ES-I3 (cell line): ENCODE data around the gene TRAPPC10.
"Not testable (repeated sequence)": the region's sequence is repeated elsewhere in the genome, so short reads cannot be mapped to it uniquely, and the experiment has no call there.

Experiments
- H3K36me3 ChIP-seq: 2 replicates; pipeline ENCODE4 v1.6.1; 2013; ENCODE audit warnings: mild to moderate bottlenecking, low read length, control low read depth, moderate library complexity; ENCODE audit not compliant: insufficient read depth
- H3K4me1 ChIP-seq: 2 replicates; pipeline ENCODE4 v1.6.1; 2013; ENCODE audit warnings: mild to moderate bottlenecking, control low read depth, low read length; ENCODE audit not compliant: insufficient read depth
- H3K9ac ChIP-seq: 2 replicates; pipeline ENCODE4 v1.6.1; 2013; ENCODE audit warnings: low read depth, mild to moderate bottlenecking, low read length, moderate library complexity
- H3K9me3 ChIP-seq: 2 replicates; pipeline ENCODE4 v1.6.1; 2013; ENCODE audit warnings: mild to moderate bottlenecking, low read length, moderate library complexity; ENCODE audit not compliant: control insufficient read depth, insufficient read depth

The TRAPPC10 gene

GRCh38 chr21:44150255-44150654 is 138.1 kb downstream of the TRAPPC10 start:
- H3K9me3 ChIP-seq, H3K36me3 ChIP-seq, H3K9ac ChIP-seq, H3K4me1 ChIP-seq: not testable (repeated sequence)

DNA sequence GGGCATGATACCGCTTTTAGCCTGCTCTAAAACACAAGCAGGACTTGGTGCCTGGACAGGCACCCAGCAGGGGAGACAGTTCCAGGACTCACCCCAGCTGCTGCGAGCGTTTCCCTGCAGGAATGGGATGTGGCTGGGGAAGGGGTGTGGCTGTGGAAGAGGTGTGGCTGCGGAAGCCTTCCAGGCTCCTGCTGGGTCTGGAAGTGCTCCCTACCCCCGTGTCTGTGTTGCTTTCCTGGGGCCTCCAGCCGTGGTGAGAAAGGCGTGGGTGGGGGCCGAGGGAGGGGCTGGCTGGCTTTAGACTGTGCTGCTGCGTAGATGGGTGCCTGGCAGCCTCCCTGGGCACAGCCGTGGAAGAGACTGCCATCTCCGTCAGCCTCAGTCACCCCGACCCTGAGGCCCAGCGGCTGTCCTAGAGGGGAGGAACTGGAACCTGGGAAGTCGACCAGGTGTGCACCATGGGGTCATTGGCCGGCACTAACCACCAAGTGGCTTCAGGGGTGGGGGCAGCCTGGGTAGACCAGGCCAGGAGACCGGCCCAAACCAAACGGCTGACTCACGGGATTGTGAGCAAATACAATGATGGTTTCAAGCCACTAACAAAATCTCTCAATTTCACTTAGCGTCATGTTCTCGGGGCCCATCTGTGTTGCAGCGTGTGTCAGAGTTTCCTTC is 141.2 kb downstream of the TRAPPC10 start:
- H3K4me1 ChIP-seq, H3K9ac ChIP-seq, H3K9me3 ChIP-seq, H3K36me3 ChIP-seq: not testable (repeated sequence)

GRCh38 chr21:44153889-44154228 is 141.8 kb downstream of the TRAPPC10 start:
- H3K4me1 ChIP-seq, H3K36me3 ChIP-seq, H3K9me3 ChIP-seq, H3K9ac ChIP-seq: not testable (repeated sequence)

DNA sequence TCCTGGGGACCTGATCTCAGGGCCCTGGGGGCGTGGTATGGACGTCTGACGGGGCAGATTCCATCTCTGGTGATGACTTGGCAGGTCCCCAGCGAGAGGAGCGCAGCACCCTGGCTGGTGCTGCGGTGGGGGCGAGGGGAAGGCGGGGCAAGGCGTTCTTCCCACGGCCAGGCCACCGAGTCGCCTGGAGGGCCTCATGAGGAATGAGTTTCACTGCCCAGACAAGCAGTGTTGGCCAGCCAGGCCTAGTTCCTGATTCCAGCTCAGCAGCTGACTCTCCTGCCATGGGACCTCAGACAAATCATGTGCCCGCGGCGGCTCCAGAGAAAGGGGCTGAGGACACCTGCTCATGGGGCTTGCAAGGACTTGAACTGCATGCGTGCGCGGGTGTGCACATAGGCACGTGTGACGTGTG is 142.7 kb downstream of the TRAPPC10 start:
- not testable (repeated sequence) for H3K9me3 ChIP-seq, H3K9ac ChIP-seq, H3K4me1 ChIP-seq, H3K36me3 ChIP-seq

DNA sequence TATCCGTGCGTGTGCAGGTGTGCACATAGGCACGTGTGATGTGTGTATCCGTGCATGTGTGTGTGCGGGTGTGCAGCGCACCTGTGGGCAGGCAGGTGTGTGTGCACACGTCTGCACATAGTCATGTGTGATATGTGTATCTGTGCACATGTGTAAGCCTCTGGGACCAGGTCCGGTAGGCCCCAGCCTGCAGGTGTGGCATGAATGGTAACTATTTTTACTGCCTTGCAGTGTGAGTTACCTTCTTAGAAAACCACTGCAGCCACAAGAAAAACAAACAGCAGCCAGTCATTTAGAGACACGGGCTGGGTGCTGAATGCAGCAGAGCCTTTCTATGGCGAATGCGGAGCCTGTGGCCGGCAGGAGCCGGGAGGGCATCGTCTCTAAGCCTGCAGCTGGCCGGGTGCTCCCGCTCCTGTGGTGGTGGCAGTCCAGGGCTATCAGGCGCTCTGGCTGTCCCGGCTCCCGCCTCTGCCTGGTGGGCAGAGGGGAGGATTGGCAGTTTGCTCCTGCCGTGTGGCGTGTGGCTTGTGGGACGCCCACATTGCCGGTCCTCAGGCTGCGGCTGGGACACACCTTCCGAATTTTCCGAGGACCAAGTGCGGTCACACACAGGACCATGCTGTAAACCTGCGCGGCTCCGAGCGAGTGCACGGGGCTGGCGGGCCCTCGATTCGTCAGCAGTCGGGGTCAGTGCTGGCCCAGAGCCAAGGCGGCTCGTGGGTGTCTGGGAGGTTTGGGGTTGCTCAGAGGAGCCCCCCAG is 143.3 kb downstream of the TRAPPC10 start:
- H3K36me3 ChIP-seq, H3K9me3 ChIP-seq, H3K4me1 ChIP-seq, H3K9ac ChIP-seq: not testable (repeated sequence)

DNA sequence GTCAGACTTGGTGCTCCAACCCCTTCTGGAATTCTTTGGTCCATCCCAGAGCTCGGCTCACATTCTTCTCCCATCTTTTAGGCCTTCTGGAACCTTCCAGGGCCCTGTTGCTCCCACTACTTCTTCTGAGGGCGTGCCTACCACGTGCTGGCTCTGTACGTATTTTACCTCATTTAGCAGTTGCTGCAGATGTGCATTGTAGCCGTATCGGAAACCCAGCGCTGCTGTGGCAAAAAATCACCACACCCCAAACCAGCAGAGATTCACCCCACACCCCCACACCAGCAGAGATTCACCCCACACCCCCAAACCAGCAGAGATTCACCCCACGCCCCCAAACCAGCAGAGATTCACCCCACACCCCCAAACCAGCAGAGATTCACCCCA is 143.9 kb downstream of the TRAPPC10 start:
- H3K9ac ChIP-seq, H3K4me1 ChIP-seq, H3K9me3 ChIP-seq, H3K36me3 ChIP-seq: not testable (repeated sequence)
